ENCODE measurements around the gene FAM78A.

- TF ChIP-seq CTCF (conservative IDR thresholded peaks at IDR 0.05), result no peak
- TF ChIP-seq EZH2 (IDR thresholded peaks at IDR 0.05; ENCODE audit: low read depth), result no peak
Observed at GRCh38 chr9:131299961-131300347, 23.6 kb upstream of the FAM78A start.

All from PC-9 (cell line).